ENCODE results near the gene DHRSX.

DHRSX gene

DNA sequence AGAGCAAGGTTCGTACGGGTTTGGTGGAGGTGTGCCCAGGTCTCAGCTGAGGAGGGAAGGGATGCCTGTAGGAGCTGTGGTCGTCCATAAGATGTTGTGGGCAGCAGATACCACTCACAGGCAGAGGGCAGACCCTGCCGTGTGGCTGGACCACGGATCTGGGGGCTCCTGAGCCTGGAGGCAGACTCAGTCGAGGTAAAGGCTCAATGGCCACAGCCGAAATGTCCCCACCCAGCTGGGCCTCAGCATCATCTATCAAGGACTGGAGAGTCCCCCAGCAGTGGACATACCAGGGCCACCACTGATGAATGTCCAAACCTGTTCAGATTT, 98.5 kb downstream of the DHRSX start:
- Histone ChIP-seq H3K79me2 (ENCODE audit: insufficient read depth, low read length) (no peaks in the 10 kb centered on the region), H3F3A (ENCODE audit: insufficient read depth) (no peaks in the 10 kb centered on the region), H3K4me3 (ENCODE audit: insufficient read depth, low read length, poor library complexity, severe bottlenecking) (no peak overlapping the region), H3K9me2 (replicated peaks; ENCODE audit: insufficient read depth, low read length) (no peaks in the 10 kb centered on the region), H3K27ac (ENCODE audit: low read depth, low read length) (no peak overlapping the region), H3K9me3 (ENCODE audit: insufficient read depth, low read length) (no peaks in the 10 kb centered on the region; the same call in 1 of the 2 replicates), H3K27me3 (ENCODE audit: low read length) (no peaks in the 10 kb centered on the region), H3K36me3 (ENCODE audit: low read length) (no peaks in the 10 kb centered on the region), H3K4me2 (ENCODE audit: low read depth, low read length, poor library complexity, severe bottlenecking) (no peak overlapping the region), H3K9ac (ENCODE audit: low read length) (no peak overlapping the region), H4K20me1 (ENCODE audit: low read depth, low read length) (no peaks in the 10 kb centered on the region), H2AFZ (ENCODE audit: low read depth, low read length, severe bottlenecking) (no peak overlapping the region)
- no peak for TF ChIP-seq CTCF (IDR thresholded peaks at IDR 0.05; ENCODE audit: insufficient read depth, low read length, poor library complexity, severe bottlenecking)
- TF ChIP-seq EZH2phosphoT487 (conservative IDR thresholded peaks at IDR 0.05; ENCODE audit: low read length), result no peak

- Histone ChIP-seq H4K20me1 (ENCODE audit: low read depth, low read length) (no peaks in the 10 kb centered on the region), H3K9ac (ENCODE audit: low read length) (no peak overlapping the region), H3K4me3 (ENCODE audit: insufficient read depth, low read length, poor library complexity, severe bottlenecking) (no peak overlapping the region), H2AFZ (ENCODE audit: low read depth, low read length, severe bottlenecking) (no peak overlapping the region), H3F3A (ENCODE audit: insufficient read depth) (no peaks in the 10 kb centered on the region), H3K36me3 (ENCODE audit: low read length) (no peaks in the 10 kb centered on the region), H3K27me3 (ENCODE audit: low read length) (no peaks in the 10 kb centered on the region), H3K4me2 (ENCODE audit: low read depth, low read length, poor library complexity, severe bottlenecking) (no peak overlapping the region), H3K79me2 (ENCODE audit: insufficient read depth, low read length) (no peaks in the 10 kb centered on the region), H3K27ac (ENCODE audit: low read depth, low read length) (no peak overlapping the region), H3K9me3 (ENCODE audit: insufficient read depth, low read length) (no peaks in the 10 kb centered on the region), H3K9me2 (replicated peaks; ENCODE audit: insufficient read depth, low read length) (no peaks in the 10 kb centered on the region)
- TF ChIP-seq EZH2phosphoT487 (conservative IDR thresholded peaks at IDR 0.05; ENCODE audit: low read length) (no peak), CTCF (IDR thresholded peaks at IDR 0.05; ENCODE audit: insufficient read depth, low read length, poor library complexity, severe bottlenecking) (no peak)
These were observed 99.0 kb downstream of the DHRSX start for GRCh38 chrX:2401590-2402360.

DNA sequence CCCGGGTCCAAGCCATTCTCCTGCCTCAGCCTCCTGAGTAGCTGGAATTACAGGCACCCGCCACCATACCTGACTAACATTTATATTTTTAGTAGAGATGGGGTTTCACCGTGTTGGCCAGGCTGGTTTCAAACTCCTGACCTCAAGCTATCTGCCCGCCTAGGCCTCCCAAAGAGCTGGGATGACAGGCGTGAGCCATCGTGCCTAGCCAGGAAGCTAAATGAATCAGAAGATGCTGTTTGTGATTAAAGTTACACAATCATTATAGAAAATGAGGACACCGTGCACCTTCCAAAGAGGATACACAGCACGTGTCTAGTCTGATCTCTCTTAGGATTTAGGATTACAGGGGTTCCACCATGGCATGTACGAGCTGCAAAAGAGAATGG, 99.6 kb downstream of the DHRSX start:
- Histone ChIP-seq H3K9me3 (ENCODE audit: insufficient read depth, low read length) (no peaks in the 10 kb centered on the region), H3F3A (ENCODE audit: insufficient read depth) (no peaks in the 10 kb centered on the region), H4K20me1 (ENCODE audit: low read depth, low read length) (no peaks in the 10 kb centered on the region), H2AFZ (ENCODE audit: low read depth, low read length, severe bottlenecking) (no peak overlapping the region), H3K4me3 (ENCODE audit: insufficient read depth, low read length, poor library complexity, severe bottlenecking) (no peak overlapping the region), H3K27ac (ENCODE audit: low read depth, low read length) (no peak overlapping the region), H3K9me2 (replicated peaks; ENCODE audit: insufficient read depth, low read length) (no peaks in the 10 kb centered on the region), H3K27me3 (ENCODE audit: low read length) (no peaks in the 10 kb centered on the region), H3K79me2 (ENCODE audit: insufficient read depth, low read length) (no peaks in the 10 kb centered on the region), H3K9ac (ENCODE audit: low read length) (no peak overlapping the region), H3K36me3 (ENCODE audit: low read length) (no peaks in the 10 kb centered on the region), H3K4me2 (ENCODE audit: low read depth, low read length, poor library complexity, severe bottlenecking) (no peak overlapping the region)
- no peak for TF ChIP-seq CTCF (IDR thresholded peaks at IDR 0.05; ENCODE audit: insufficient read depth, low read length, poor library complexity, severe bottlenecking)
- TF ChIP-seq EZH2phosphoT487 (conservative IDR thresholded peaks at IDR 0.05; ENCODE audit: low read length), result no peak

Measured in SU-DHL-6 (cell line).